HepG2 (cell line): ENCODE data around the gene CHCHD1. TPM values are rescaled to one million over a fixed set of nuclear protein-coding genes. Genes with fewer than 3 reads are reported as not detected.
"Not testable (repeated sequence)": the region's sequence is repeated elsewhere in the genome, so short reads cannot be mapped to it uniquely, and the experiment has no call there.

Experiments
- ATAC-seq: fragments of 200-7000 bp; cut with Tn5 transposase; 3 replicates; pipeline ENCODE4 v1.9.1; 2020; ENCODE audit warnings: mild to moderate bottlenecking, moderate library complexity
- BruUV-seq: library from RNA; stranded (reverse); fragments of 400-500 nt; replicated peaks from 2 replicates; lab custom pipeline; 2021; lab: Mats Ljungman, UMichigan
- CTCF ChIA-PET: fragments of 300-600 bp; formaldehyde crosslinking; extraction: SDS; loops from one replicate; lab custom pipeline; 2021; ENCODE audit warnings: low total read pairs, inconsistent platforms, low intra/inter-chr PET ratio; lab: Yijun Ruan, JAX
- POLR2A ChIA-PET: fragments of 350-600 bp; sonication (Branson Sonifier 250); formaldehyde crosslinking; loops from one replicate; lab custom pipeline; 2020; ENCODE audit warnings: antibody characterized with exemption, inconsistent platforms; lab: Yijun Ruan, JAX
- DNase-seq: peaks from one replicate; pipeline ENCODE4 v3.0.0-alpha.2; 2015; ENCODE audit warnings: low spot score
- FAIRE-seq: peaks from 3 replicates; lab custom pipeline; 2011; peaks lifted over from hg19 to GRCh38; lab: Jason Lieb, UNC
- H2AFZ ChIP-seq: one replicate; pipeline ENCODE4 v1.6.1; 2011; ENCODE audit warnings: low read length, inconsistent platforms
- H3K27ac ChIP-seq: fragments of 300-600 bp; 3 replicates; pipeline ENCODE4 v1.8.0; 2011; ENCODE audit warnings: mixed run types, mild to moderate bottlenecking, mixed read lengths, low read length, inconsistent platforms; ENCODE audit not compliant: insufficient read depth; ENCODE audit errors: extremely low read length
- H3K27me3 ChIP-seq, 2 experiments: fragments of 200-600 bp in 1 of 2; 2 replicates in 1 of 2; 3 replicates in 1 of 2; pipeline versions ENCODE4 v1.6.0 to v1.8.0; 2011; ENCODE audit warnings: low read length in 2 of 2, mild to moderate bottlenecking in 2 of 2, moderate library complexity in 2 of 2, inconsistent platforms in 1 of 2; ENCODE audit not compliant: insufficient read depth in 2 of 2, control insufficient read depth in 1 of 2
- H3K36me3 ChIP-seq, 2 experiments: fragments of 200-600 bp in 1 of 2; replicated peaks in 1 of 2; 2 replicates in 1 of 2; 3 replicates in 1 of 2; pipeline versions ENCODE4 v1.5.1 to v1.8.0; 2011; ENCODE audit warnings: low read length in 2 of 2, inconsistent platforms in 1 of 2; ENCODE audit not compliant: insufficient read depth in 2 of 2, control insufficient read depth in 1 of 2
- H3K4me1 ChIP-seq: 2 replicates; pipeline ENCODE4 v1.5.1; 2012; ENCODE audit warnings: low read length, inconsistent platforms; ENCODE audit not compliant: insufficient read depth
- H3K4me2 ChIP-seq: 2 replicates; pipeline ENCODE4 v1.6.0; 2011; ENCODE audit warnings: low read depth, low read length, inconsistent platforms
- H3K4me3 ChIP-seq, 3 experiments: fragments of 200-600 bp in 1 of 3; sonication (generic), shearing (Covaris generic) in 1 of 3; replicated peaks in 1 of 3; 2 replicates each; pipeline ENCODE4 v1.5.1; 2011 to 2016; ENCODE audit warnings: low read length in 3 of 3, inconsistent platforms in 2 of 3, low read depth in 2 of 3, mild to moderate bottlenecking in 2 of 3, control low read depth in 1 of 3, mixed read lengths in 1 of 3; ENCODE audit not compliant: insufficient read depth in 1 of 3
- H3K79me2 ChIP-seq: one replicate; pipeline ENCODE4 v1.6.1; 2011; ENCODE audit warnings: low read length, inconsistent platforms; ENCODE audit not compliant: insufficient read depth
- H3K9ac ChIP-seq: 2 replicates; pipeline ENCODE4 v1.6.0; 2011; ENCODE audit warnings: mild to moderate bottlenecking, low read depth, low read length, inconsistent platforms; ENCODE audit not compliant: insufficient read depth
- H3K9me3 ChIP-seq: 2 replicates; pipeline ENCODE4 v1.5.1; 2012; ENCODE audit warnings: mild to moderate bottlenecking, low read length
- H4K20me1 ChIP-seq: 2 replicates; pipeline ENCODE4 v1.6.0; 2011; ENCODE audit warnings: inconsistent platforms, mild to moderate bottlenecking, low read length, moderate library complexity; ENCODE audit not compliant: insufficient read depth
- DNMT3B ChIP-seq: conservative IDR thresholded peaks from 2 replicates; pipeline ENCODE4 v1.6.1; 2016; ENCODE audit warnings: missing biosample characterization, control low read depth
- NCOA2 ChIP-seq: sonication (generic); formaldehyde crosslinking; IDR thresholded peaks from 2 replicates; pipeline ENCODE4 v1.8.0; 2022; ENCODE audit warnings: inconsistent platforms
- PPARG ChIP-seq: conservative IDR thresholded peaks from 2 replicates; pipeline ENCODE4 v1.6.1; 2016; ENCODE audit warnings: missing biosample characterization, missing genetic modification reagents
- RAD21 ChIP-seq: fragments of 450-650 bp; formaldehyde crosslinking; IDR thresholded peaks from 2 replicates; pipeline ENCODE4 v1.5.0; 2020; ENCODE audit warnings: mild to moderate bottlenecking
- RXRB ChIP-seq: IDR thresholded peaks from 2 replicates; pipeline ENCODE4 v1.6.1; 2016; ENCODE audit warnings: borderline replicate concordance, missing genetic modification reagents, missing compliant biosample characterization
- SP4 ChIP-seq: sonication (generic); formaldehyde crosslinking; IDR thresholded peaks from 2 replicates; pipeline ENCODE4 v1.8.1; 2023; ENCODE audit warnings: mild to moderate bottlenecking, missing genetic modification reagents
- TEAD2 ChIP-seq: sonication (generic); formaldehyde crosslinking; IDR thresholded peaks from 2 replicates; pipeline ENCODE4 v1.9.0; 2021; ENCODE audit warnings: missing genetic modification reagents
- ZBTB49 ChIP-seq: sonication (generic); formaldehyde crosslinking; IDR thresholded peaks from 2 replicates; pipeline ENCODE4 v1.4.0; 2020; ENCODE audit warnings: missing genetic modification reagents, borderline replicate concordance
- ZBTB8A ChIP-seq: sonication (generic); formaldehyde crosslinking; IDR thresholded peaks from 2 replicates; pipeline ENCODE4 v1.4.0; 2020; ENCODE audit warnings: mild to moderate bottlenecking, low read depth, missing genetic modification reagents, borderline replicate concordance
- ZFP41 ChIP-seq: sonication (generic); formaldehyde crosslinking; IDR thresholded peaks from 2 replicates; pipeline ENCODE4 v1.4.0; 2020; ENCODE audit warnings: mild to moderate bottlenecking, missing genetic modification reagents, borderline replicate concordance
- ZNF33A ChIP-seq: sonication (generic); formaldehyde crosslinking; IDR thresholded peaks from 2 replicates; pipeline ENCODE4 v1.5.1; 2020; ENCODE audit warnings: missing genetic modification reagents, mild to moderate bottlenecking, moderate library complexity, borderline replicate concordance
- WGBS: methylation state at CpG from one replicate; pipeline ENCODE4 v1.1.6; 2017; ENCODE audit warnings: low lambda C conversion rate; 5-methylcytosine and 5-hydroxymethylcytosine counted together
- in situ Hi-C: cut with HindIII; loops from 2 replicates; pipeline ENCODE4 v1.10.0; 2017; ENCODE audit warnings: low pct_unique_long_range_greater_than_20kb; ENCODE audit not compliant: extremely low pct_ligation_motif_present
- intact Hi-C: fragments of 100-400 bp; cut with micrococcal nuclease; formaldehyde crosslinking; loops from one replicate; pipeline ENCODE4 v1.10.0; 2022; ENCODE audit not compliant: unreplicated experiment
- polyA plus RNA-seq, 8 experiments: library from polyadenylated mRNA; depleted of rRNA in 3 of 8; stranded (reverse) in 7 of 8; unstranded in 1 of 8; fragments of >200 nt; fragmentation: Illumina TruSeq in 4 of 8; extraction: Trizol in 4 of 8; gene quantifications; 2 replicates each; pipeline versions ENCODE4 v1.2.1 to v1.2.3, GENCODE V29; 2011 to 2016; ENCODE audit warnings: low read depth in 4 of 8, missing spikeins in 1 of 8, mixed read lengths in 1 of 8; ENCODE audit not compliant: insufficient read depth in 1 of 8
- total RNA-seq, 5 experiments: library from RNA; depleted of rRNA; stranded (reverse); fragments of >200 nt; fragmentation: Illumina TruSeq; extraction: Trizol; gene quantifications; 2 replicates each; pipeline ENCODE4 v1.2.3, GENCODE V29; 2016; ENCODE audit warnings: low read depth in 1 of 5
- TF ChIP-seq, protein P1 (sequence below): IDR thresholded peaks from 2 replicates; pipeline ENCODE4 v1.6.1; 2018; ENCODE audit warnings: missing genetic modification reagents, mild to moderate bottlenecking, missing compliant biosample characterization

CHCHD1 gene
- total and polyA plus RNA-seq, 2 of the 13 experiments (the other 11 are each of a cell fraction or from before 2014, with no cell fraction given): 36.9 to 71.2 TPM

- intact Hi-C loops: no loop called here
- H3K4me1 ChIP-seq: no peaks in the 10 kb centered on the region; the same call in 1 of the 2 replicates
- no peak overlapping the region for H3K9ac ChIP-seq
- DNase-seq (no peak), FAIRE-seq (no peak), ATAC-seq (no peak)
- in situ Hi-C loops: no loop called here
- no peaks in the 10 kb centered on the region for H4K20me1 ChIP-seq
- H3K4me3 ChIP-seq: no peak overlapping the region
- ChIA-PET CTCF (no interaction called here), POLR2A (no interaction called here)
- no peaks in the 10 kb centered on the region for H3K9me3 ChIP-seq
- peaks cover 8% of the 10 kb centered on the region for H3K79me2 ChIP-seq
- H3K4me2 ChIP-seq: no peak overlapping the region
- no peaks in the 10 kb centered on the region for H3K36me3 ChIP-seq
- BruUV-seq: no TSS peak
- WGBS: 87% methylated on average over 5 of the region's 5 CpGs
- no peak overlapping the region for H3K27ac ChIP-seq
- no peaks in the 10 kb centered on the region; a peak in 1 of 5 replicates for H3K27me3 ChIP-seq
- TF ChIP-seq PPARG (no peak), RAD21 (CRISPR knock-in tag) (no peak), SP4 (CRISPR knock-in tag) (no peak), ZBTB8A (CRISPR knock-in tag) (no peak), TEAD2 (CRISPR knock-in tag) (no peak), ZFP41 (CRISPR knock-in tag) (no peak), DNMT3B (CRISPR knock-in tag) (no peak), ZBTB49 (CRISPR knock-in tag) (no peak), NCOA2 (no peak), RXRB (CRISPR knock-in tag) (no peak), ZNF33A (CRISPR knock-in tag) (no peak)
- TF ChIP-seq, protein P1, sequence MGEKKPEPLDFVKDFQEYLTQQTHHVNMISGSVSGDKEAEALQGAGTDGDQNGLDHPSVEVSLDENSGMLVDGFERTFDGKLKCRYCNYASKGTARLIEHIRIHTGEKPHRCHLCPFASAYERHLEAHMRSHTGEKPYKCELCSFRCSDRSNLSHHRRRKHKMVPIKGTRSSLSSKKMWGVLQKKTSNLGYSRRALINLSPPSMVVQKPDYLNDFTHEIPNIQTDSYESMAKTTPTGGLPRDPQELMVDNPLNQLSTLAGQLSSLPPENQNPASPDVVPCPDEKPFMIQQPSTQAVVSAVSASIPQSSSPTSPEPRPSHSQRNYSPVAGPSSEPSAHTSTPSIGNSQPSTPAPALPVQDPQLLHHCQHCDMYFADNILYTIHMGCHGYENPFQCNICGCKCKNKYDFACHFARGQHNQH: no peak
- H2AFZ ChIP-seq: no peak overlapping the region
These were observed 47.0 kb upstream of the CHCHD1 start for GRCh38 chr10:73734796-73735305.

DNA sequence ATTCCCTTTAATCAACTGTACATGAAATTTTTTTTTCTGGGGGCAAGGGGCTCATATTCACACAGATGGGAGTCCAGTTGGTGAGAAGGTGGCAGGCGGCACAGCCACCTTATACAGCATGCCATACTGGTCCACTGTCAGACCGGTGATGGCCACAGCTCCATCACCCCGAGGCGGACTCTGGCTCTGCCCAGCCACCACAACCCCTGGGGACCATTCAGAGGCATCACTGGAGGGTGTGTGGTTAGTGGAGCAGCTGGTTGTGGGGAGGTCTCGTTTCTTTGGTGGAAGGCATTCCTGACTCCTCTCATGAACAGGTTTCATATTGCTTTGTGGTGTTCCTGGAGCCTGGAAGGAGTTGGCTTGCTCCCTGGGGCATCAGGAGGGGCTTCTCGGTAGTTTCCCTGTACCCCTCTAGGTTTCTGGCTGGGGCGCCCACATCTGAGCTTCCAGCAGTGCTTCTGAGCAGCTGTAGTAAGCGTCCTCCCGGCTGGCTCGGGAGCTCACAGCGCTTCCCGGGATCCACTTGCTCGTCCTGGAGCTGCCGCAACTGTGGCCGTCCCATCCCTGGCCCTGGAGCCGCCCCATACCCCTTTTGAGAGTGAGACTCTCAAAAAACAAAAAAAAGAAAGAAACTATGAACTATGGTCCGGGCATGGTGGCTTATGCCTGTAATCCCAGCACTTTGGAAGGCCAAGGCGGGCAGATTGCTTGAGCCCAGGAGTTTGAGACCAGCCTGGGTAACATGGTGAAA lies 41.2 kb upstream of the CHCHD1 start:
- H3K4me1 ChIP-seq: peaks cover 23% of the 10 kb centered on the region
- FAIRE-seq, H3K27ac ChIP-seq, H3K9ac ChIP-seq, BruUV-seq, H2AFZ ChIP-seq, intact Hi-C loops, DNase-seq, CTCF ChIA-PET, H3K36me3 ChIP-seq, H3K4me2 ChIP-seq, ATAC-seq, H3K27me3 ChIP-seq, in situ Hi-C loops, H4K20me1 ChIP-seq, H3K4me3 ChIP-seq, H3K9me3 ChIP-seq: not testable (repeated sequence)
- 95% methylated on average over 16 of the region's 18 CpGs for WGBS
- H3K79me2 ChIP-seq: peaks cover 29% of the 10 kb centered on the region
- POLR2A ChIA-PET: interaction anchor here (0.9 to 5.4 kb wide), 3 partner anchors 10 to 45 kb away, joined by 3 to 85 read pairs (median 4); partner anchors contain the start of gene ZSWIM8
